ENCODE measurements around the gene NOL7.

DNA sequence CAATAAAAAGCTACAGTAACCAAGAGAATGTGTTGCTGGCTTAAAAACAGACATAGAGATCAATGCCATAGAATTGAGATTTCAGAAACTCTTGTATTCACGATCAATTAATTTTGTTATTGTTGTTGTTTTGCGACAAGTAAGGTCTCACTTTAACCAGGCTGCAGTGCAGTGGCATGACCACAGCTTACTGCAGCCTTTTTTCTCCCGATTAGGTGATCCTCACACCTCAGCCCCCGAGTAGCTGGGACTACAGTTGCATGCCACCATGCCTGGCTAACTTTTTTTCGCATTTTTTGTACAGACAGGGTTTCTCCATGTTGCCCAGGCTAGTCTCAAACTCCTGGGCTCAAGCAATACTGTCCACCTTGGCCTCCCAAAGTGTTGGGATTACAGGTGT, 54.3 kb downstream of the NOL7 start:
- TF ChIP-seq, protein P1, sequence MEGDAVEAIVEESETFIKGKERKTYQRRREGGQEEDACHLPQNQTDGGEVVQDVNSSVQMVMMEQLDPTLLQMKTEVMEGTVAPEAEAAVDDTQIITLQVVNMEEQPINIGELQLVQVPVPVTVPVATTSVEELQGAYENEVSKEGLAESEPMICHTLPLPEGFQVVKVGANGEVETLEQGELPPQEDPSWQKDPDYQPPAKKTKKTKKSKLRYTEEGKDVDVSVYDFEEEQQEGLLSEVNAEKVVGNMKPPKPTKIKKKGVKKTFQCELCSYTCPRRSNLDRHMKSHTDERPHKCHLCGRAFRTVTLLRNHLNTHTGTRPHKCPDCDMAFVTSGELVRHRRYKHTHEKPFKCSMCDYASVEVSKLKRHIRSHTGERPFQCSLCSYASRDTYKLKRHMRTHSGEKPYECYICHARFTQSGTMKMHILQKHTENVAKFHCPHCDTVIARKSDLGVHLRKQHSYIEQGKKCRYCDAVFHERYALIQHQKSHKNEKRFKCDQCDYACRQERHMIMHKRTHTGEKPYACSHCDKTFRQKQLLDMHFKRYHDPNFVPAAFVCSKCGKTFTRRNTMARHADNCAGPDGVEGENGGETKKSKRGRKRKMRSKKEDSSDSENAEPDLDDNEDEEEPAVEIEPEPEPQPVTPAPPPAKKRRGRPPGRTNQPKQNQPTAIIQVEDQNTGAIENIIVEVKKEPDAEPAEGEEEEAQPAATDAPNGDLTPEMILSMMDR (IDR thresholded peaks at IDR 0.05): no peak
- TF ChIP-seq POLR2A (IDR thresholded peaks at IDR 0.05) (no peak), POLR2AphosphoS5 (IDR thresholded peaks at IDR 0.05) (no peak)

All from gastroesophageal sphincter (tissue), 3 donors.